Left lung (tissue), 10 donors: ENCODE data around the gene PPA1. TPM values are rescaled to one million over a fixed set of nuclear protein-coding genes. Genes with fewer than 3 reads are reported as not detected.
A peak's percentile ranks its signal among the peaks of the same experiment; 100 is the strongest.
"Not testable (repeated sequence)": the region's sequence is repeated elsewhere in the genome, so short reads cannot be mapped to it uniquely, and the experiment has no call there.

Experiments
- ATAC-seq: fragments of 200-7000 bp; cut with Tn5 transposase; one replicate; pipeline ENCODE4 v1.9.1; 2020; ENCODE audit warnings: moderate library complexity
- DNase-seq, 4 donors: peaks; one replicate each; pipeline ENCODE4 v3.0.0-alpha.2; 2013 to 2020
- H3K27ac ChIP-seq, 2 donors: fragments of 200-600 bp; sonication (generic) in 1 of 2; one replicate each; pipeline versions ENCODE4 v1.5.0 to v1.8.0; 2020 to 2021
- H3K27me3 ChIP-seq, 2 donors: fragments of 200-600 bp; sonication (generic) in 1 of 2; one replicate each; pipeline versions ENCODE4 v1.5.0 to v1.8.0; 2020 to 2021
- H3K36me3 ChIP-seq, 2 donors: fragments of 200-600 bp; sonication (generic) in 1 of 2; one replicate each; pipeline versions ENCODE4 v1.5.0 to v1.8.0; 2020 to 2021
- H3K4me1 ChIP-seq, 2 donors: fragments of 200-600 bp; one replicate each; pipeline ENCODE4 v1.8.0; 2021
- H3K4me3 ChIP-seq, 2 donors: fragments of 200-600 bp; sonication (generic) in 1 of 2; one replicate each; pipeline versions ENCODE4 v1.5.0 to v1.8.0; 2020 to 2021; ENCODE audit warnings: mild to moderate bottlenecking in 1 of 2
- H3K9me3 ChIP-seq, 2 donors: fragments of 200-600 bp; sonication (generic) in 1 of 2; one replicate each; pipeline versions ENCODE4 v1.5.0 to v1.8.0; 2020 to 2021
- CTCF ChIP-seq, 2 donors: fragments of 200-600 bp; sonication (generic) in 1 of 2; IDR thresholded peaks; one replicate each; pipeline versions ENCODE4 v1.5.0 to v1.8.0; 2021; ENCODE audit warnings: antibody characterized with exemption in 2 of 2
- intact Hi-C, 2 donors: fragments of 100-400 bp; cut with DNase I; formaldehyde crosslinking; loops; one replicate each; pipeline versions ENCODE4 v1.11.2 to v1.14.2; 2022
- polyA plus RNA-seq, 6 donors: library from polyadenylated mRNA; unstranded; fragments of 120-200 nt; gene quantifications; one replicate each; pipeline ENCODE4 v1.2.1, GENCODE V29; 2013; ENCODE audit not compliant: insufficient read length in 6 of 6
- total RNA-seq, 2 donors: library from RNA; stranded (reverse); fragmentation: NEBNext Ultra II Directional; extraction: Animal tissue kit (Norgen Biotek cat#: 25700); gene quantifications; one replicate each; pipeline ENCODE4 v1.2.1, GENCODE V29; 2021
- donor health status: DM: no; HTN: yes; CAD: no.
- donor health status: DM: no; HTN: no; CAD: no.

The PPA1 gene
- total and polyA plus RNA-seq, 8 donors = 102 to 231 (median 129) TPM

GRCh38 chr10:70164163-70164562, 69.1 kb downstream of the PPA1 start:
- intact Hi-C loops = no loop called here
- Histone ChIP-seq H3K4me1 (peaks cover 18 to 77% of the 10 kb centered on the region in 2 donors), H3K4me3 (no peak overlapping the region), H3K36me3 (peaks cover 0 to 61% of the 10 kb centered on the region in 2 donors), H3K27me3 (no peaks in the 10 kb centered on the region), H3K9me3 (no peaks in the 10 kb centered on the region), H3K27ac (peak overlapping the region in 1 of 2 donors; percentile 60)
- no peak for TF ChIP-seq CTCF (IDR thresholded peaks at IDR 0.05)
- ATAC-seq (no peak), DNase-seq (no peak)

GRCh38 chr10:70163448-70163847, 69.8 kb downstream of the PPA1 start:
- Histone ChIP-seq H3K4me3 (no peak overlapping the region), H3K27ac (peak overlapping the region in 1 of 2 donors; percentile 60), H3K4me1 (peaks cover 18 to 70% of the 10 kb centered on the region in 2 donors), H3K27me3 (no peaks in the 10 kb centered on the region), H3K36me3 (peaks cover 0 to 68% of the 10 kb centered on the region in 2 donors), H3K9me3 (no peaks in the 10 kb centered on the region)
- no peak for DNase-seq
- no peak for TF ChIP-seq CTCF (IDR thresholded peaks at IDR 0.05)
- ATAC-seq = no peak
- intact Hi-C loops = no loop called here

GRCh38 chr10:70162892-70163201, 70.4 kb downstream of the PPA1 start:
- Histone ChIP-seq H3K27me3 (no peaks in the 10 kb centered on the region), H3K9me3 (no peaks in the 10 kb centered on the region), H3K36me3 (peaks cover 0 to 70% of the 10 kb centered on the region in 2 donors), H3K4me3 (no peak overlapping the region), H3K27ac (peak overlapping the region in 1 of 2 donors; percentile 60), H3K4me1 (peaks cover 18 to 64% of the 10 kb centered on the region in 2 donors)
- DNase-seq (no peak), ATAC-seq (peak; percentile 52)
- intact Hi-C loops = no loop called here
- TF ChIP-seq CTCF (IDR thresholded peaks at IDR 0.05) = no peak

GRCh38 chr10:70162151-70162891, 70.9 kb downstream of the PPA1 start:
- ATAC-seq = no peak
- Histone ChIP-seq H3K4me1 (peaks cover 18 to 59% of the 10 kb centered on the region in 2 donors), H3K9me3 (no peaks in the 10 kb centered on the region), H3K4me3 (no peak overlapping the region), H3K27me3 (no peaks in the 10 kb centered on the region), H3K27ac (peak overlapping the region in 1 of 2 donors; percentile 60), H3K36me3 (peaks cover 0 to 70% of the 10 kb centered on the region in 2 donors)
- DNase-seq = no peak
- intact Hi-C loops = no loop called here
- no peak for TF ChIP-seq CTCF (IDR thresholded peaks at IDR 0.05)

GRCh38 chr10:70160798-70161197, 72.4 kb downstream of the PPA1 start:
- H3K4me1 ChIP-seq = peaks cover 18 to 44% of the 10 kb centered on the region in 2 donors
- H3K36me3 ChIP-seq = peaks cover 0 to 74% of the 10 kb centered on the region in 2 donors
- DNase-seq (no peak), ATAC-seq (no peak)
- TF ChIP-seq CTCF (IDR thresholded peaks at IDR 0.05) = no peak
- H3K4me3 ChIP-seq = no peak overlapping the region
- no peak overlapping the region for H3K27ac ChIP-seq
- H3K27me3 ChIP-seq = no peaks in the 10 kb centered on the region
- no peaks in the 10 kb centered on the region for H3K9me3 ChIP-seq
- intact Hi-C loops = no loop called here

- H3K27me3 ChIP-seq, H3K4me3 ChIP-seq, ATAC-seq, intact Hi-C loops, DNase-seq, H3K27ac ChIP-seq, H3K9me3 ChIP-seq: not testable (repeated sequence)
- Histone ChIP-seq H3K36me3 (peaks cover 0 to 79% of the 10 kb centered on the region in 2 donors), H3K4me1 (peaks cover 17 to 32% of the 10 kb centered on the region in 2 donors)
Observed at GRCh38 chr10:70159366-70159765, 73.9 kb downstream of the PPA1 start.
